Cardiac fibroblast (primary cell): ENCODE data around the gene FNDC3A.
A peak's percentile ranks its signal among the peaks of the same experiment; 100 is the strongest.

Source experiments
- DNase-seq, 2 donors: peaks; one replicate each; pipeline versions ENCODE4 v3.0.0 to v3.0.0-alpha.2; 2010; ENCODE audit warnings: low read depth in 2 of 2
- H3K4me3 ChIP-seq, 2 donors: replicated peaks in 1 of 2; 1 replicate in 1 of 2; 2 replicates in 1 of 2; pipeline ENCODE4 v1.5.1; 2011; ENCODE audit warnings: low read depth in 2 of 2, low read length in 2 of 2, mild to moderate bottlenecking in 2 of 2, moderate library complexity in 1 of 2
- TF ChIP-seq, protein P1 (sequence below): IDR thresholded peaks from one replicate; pipeline ENCODE4 v1.5.1; 2011; ENCODE audit warnings: low read depth, mild to moderate bottlenecking, low read length, inconsistent platforms

The FNDC3A gene

DNA sequence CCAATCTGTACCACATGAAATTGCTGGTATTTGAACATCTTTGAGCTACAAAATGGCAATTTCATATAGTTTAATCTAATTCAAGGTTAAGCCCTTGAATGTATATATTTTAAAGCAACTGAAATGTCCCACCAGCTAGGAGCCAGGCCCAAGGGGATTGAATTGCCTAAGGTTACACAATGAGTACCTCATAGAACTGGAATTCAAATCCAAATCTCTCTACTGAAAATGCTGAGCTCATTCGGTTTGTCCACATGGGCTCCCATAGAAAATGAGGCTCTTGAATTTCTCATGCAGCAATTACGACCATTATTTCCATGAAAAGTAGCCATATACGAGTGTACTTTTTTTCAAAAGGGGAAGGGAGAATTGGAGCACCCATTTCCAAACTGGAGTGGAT, 31.5 kb upstream of the FNDC3A start:
- TF ChIP-seq, protein P1, sequence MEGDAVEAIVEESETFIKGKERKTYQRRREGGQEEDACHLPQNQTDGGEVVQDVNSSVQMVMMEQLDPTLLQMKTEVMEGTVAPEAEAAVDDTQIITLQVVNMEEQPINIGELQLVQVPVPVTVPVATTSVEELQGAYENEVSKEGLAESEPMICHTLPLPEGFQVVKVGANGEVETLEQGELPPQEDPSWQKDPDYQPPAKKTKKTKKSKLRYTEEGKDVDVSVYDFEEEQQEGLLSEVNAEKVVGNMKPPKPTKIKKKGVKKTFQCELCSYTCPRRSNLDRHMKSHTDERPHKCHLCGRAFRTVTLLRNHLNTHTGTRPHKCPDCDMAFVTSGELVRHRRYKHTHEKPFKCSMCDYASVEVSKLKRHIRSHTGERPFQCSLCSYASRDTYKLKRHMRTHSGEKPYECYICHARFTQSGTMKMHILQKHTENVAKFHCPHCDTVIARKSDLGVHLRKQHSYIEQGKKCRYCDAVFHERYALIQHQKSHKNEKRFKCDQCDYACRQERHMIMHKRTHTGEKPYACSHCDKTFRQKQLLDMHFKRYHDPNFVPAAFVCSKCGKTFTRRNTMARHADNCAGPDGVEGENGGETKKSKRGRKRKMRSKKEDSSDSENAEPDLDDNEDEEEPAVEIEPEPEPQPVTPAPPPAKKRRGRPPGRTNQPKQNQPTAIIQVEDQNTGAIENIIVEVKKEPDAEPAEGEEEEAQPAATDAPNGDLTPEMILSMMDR, result no peak
- peak; percentile 12 to 59 for DNase-seq
- H3K4me3 ChIP-seq, result no peak overlapping the region

DNA sequence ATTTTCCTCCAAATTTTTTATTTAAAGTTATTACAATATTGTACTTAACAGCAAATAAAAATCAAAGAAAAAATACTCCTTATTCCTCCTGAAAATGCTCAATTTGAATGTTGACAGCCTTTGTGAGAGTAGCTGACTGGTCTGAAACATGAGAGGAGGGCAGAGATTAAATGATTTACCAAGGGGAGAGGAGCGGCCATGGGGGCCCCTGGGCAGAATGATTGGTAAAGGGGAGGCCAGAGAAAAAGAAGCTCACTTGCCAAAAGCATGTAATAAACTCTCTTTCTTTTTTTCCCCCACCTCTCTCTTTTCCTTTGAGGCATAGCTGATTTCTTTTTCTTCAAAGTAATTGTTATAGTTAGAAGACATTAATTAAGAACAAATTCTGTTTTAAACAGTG, 30.1 kb upstream of the FNDC3A start:
- TF ChIP-seq, protein P1, result no peak
- H3K4me3 ChIP-seq, result no peak overlapping the region
- DNase-seq, result no peak

DNA sequence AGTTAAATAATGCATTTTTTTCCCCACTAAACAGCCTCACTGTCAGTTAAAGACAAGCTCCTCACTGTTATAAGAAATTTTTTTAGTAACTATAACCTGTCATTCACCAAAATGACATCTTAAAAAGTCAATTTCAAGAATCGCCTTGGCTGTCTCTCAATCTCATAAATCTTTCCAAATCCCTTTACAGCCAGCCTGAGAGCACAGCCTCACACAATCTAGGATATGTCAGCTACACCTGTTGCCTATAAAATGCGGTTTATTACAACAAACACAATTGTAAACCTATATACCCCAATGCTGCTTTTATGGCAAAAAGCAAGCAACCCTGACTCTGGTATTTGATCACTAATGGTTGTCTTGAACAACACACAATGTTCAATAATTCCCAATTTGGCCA, 29.5 kb upstream of the FNDC3A start:
- no peak overlapping the region for H3K4me3 ChIP-seq
- TF ChIP-seq, protein P1, result no peak
- no peak for DNase-seq

DNA sequence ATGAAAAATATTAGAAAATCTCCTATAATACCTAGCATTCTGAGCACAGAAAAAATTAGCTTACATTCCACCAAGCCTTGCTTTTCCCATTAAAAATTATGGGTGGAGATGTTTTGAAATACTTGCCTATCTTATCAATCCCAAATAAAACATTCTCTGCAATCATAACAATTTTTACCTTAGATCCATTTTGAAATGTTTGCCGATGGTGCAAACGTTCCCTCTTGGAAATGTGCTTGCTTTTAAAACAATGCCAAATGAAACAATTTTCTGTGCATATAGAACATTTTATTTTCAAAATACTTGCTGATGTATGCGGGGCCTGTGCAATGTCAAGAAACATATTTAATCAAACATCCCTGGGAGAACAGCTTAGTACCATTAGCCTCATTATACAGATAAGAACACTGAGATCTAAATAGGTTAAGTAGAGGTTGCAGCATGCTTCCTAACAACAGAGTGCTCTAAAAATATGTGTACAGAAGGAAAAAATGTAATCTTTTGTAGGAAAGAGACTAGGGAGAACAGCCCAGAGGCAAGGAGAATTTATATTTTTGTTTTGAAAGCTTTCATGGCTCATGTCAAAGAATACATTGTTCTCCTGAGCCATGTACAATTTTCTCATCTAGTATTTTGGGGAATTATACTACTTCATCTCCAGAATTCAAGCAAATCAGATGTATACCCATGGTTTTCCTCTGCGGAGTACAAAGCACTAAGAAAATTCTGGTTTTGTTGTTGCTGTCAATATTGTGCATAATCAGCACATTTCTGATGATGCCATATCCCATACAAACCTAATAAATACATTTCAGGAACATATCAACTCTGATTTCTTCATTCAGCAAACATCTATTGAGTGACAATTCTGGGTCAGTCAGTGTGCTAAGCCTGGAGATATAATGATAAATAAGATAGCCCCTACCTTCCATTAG, 25.9 kb upstream of the FNDC3A start:
- no peak for DNase-seq
- no peak overlapping the region for H3K4me3 ChIP-seq
- TF ChIP-seq, protein P1, result no peak

DNA sequence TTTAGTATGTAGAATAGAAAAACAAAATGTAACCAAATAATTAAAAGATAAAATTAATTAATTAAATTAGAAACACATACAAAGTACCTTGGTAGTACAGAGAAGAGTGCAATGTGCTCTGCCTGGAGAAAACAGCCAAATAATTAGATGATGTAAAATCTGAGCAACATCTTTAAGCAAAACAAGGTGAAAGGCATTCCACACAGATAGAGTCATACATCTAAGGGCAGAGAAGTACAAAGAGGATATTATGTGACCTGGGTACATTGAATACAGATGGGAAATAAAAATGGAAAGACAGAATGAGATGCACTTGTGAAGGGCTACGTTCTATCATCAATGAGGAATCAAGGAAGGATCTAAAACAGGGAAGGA, 25.2 kb upstream of the FNDC3A start:
- TF ChIP-seq, protein P1, result no peak
- H3K4me3 ChIP-seq, result no peak overlapping the region
- peak in 1 of 2 donors; percentile 44 for DNase-seq

DNA sequence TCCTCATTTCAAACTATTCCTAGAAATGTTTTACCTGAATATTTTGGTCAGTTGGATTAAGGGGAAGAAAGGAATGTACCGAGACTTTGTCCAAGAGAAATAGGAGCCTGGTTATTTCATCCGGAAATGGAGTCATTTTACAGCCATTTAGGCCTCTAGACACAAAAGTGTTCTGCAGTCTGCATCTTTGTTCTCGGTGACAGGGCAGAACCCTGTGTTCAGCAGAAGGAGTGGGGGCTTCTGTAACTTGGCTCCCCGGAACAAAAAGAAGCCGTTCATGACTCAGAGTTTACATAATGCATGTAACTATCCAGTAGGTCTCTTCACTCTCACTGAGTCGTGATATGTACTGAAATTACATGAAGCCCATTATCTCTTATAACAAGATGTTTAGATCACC, 21.6 kb upstream of the FNDC3A start:
- H3K4me3 ChIP-seq, result no peak overlapping the region
- TF ChIP-seq, protein P1, result no peak
- peak; percentile 24 to 80 for DNase-seq

DNA sequence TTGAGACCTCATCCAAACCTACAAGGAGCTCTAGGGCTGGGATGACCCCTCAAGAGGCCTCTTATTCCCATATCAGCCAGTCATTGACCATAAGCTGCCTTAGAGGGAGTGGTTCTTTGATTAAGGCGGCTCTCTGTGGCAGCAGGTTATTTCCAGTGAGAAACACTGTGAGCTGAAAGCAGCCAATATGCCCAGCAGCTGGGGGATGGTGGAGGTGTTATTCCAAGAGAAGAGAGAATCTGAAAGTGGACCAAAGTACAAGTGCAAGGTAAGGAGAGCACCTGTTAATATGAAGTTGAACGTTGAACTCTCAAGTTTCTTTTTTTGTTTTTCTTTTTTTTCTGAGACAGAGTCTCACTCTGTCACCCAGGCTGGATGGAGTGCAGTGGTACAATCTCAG, 20.2 kb upstream of the FNDC3A start:
- no peak for DNase-seq
- H3K4me3 ChIP-seq, result no peak overlapping the region
- TF ChIP-seq, protein P1, result no peak
